ENCODE measurements around the gene GPR137C.

DNA sequence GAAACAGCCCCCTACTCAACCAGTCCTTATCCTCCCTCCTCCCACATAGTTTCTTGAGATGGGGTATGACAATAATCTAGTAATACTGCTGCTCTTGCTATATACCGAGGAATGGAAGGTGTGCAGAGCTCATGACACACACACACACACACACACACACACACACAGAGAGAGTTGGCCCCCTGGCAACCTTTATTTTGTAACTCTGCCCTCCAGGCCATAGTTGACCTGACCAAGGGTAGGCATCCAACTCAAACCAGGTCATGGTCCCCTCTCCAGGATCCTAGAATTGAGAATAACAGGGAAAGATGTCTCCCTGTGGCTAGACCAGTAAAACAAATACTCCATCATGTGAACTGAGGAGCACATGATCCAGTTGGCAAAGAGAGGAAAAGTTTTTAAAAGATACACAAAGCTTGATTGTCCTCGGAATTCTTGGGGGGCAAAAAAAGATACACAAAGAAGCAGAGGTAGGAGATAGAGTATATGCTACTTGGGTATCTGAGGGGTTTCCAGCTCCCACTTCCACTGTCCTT lies 131.4 kb downstream of the GPR137C start:
- TF ChIP-seq, protein P1, sequence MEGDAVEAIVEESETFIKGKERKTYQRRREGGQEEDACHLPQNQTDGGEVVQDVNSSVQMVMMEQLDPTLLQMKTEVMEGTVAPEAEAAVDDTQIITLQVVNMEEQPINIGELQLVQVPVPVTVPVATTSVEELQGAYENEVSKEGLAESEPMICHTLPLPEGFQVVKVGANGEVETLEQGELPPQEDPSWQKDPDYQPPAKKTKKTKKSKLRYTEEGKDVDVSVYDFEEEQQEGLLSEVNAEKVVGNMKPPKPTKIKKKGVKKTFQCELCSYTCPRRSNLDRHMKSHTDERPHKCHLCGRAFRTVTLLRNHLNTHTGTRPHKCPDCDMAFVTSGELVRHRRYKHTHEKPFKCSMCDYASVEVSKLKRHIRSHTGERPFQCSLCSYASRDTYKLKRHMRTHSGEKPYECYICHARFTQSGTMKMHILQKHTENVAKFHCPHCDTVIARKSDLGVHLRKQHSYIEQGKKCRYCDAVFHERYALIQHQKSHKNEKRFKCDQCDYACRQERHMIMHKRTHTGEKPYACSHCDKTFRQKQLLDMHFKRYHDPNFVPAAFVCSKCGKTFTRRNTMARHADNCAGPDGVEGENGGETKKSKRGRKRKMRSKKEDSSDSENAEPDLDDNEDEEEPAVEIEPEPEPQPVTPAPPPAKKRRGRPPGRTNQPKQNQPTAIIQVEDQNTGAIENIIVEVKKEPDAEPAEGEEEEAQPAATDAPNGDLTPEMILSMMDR (conservative IDR thresholded peaks at IDR 0.05; ENCODE audit: low read depth, low read length), result no peak
- no peak for TF ChIP-seq MXI1 (IDR thresholded peaks at IDR 0.05; ENCODE audit: borderline replicate concordance, low read depth, low read length)
- TF ChIP-seq RAD21 (IDR thresholded peaks at IDR 0.05; ENCODE audit: low read length), result no peak
- TF ChIP-seq FOS (IDR thresholded peaks at IDR 0.05; ENCODE audit: low read depth, low read length), result no peak
- no peak for TF ChIP-seq MAZ (IDR thresholded peaks at IDR 0.05; ENCODE audit: borderline replicate concordance, low read depth, low read length)
- no peak for TF ChIP-seq CHD1 (IDR thresholded peaks at IDR 0.05; ENCODE audit: low read depth, low read length)
- TF ChIP-seq RFX5 (IDR thresholded peaks at IDR 0.05; ENCODE audit: low read depth, low read length), result no peak
